ENCODE results near the gene FLT1.

Gene FLT1

GRCh38 chr13:28459911-28460310 lies 35.0 kb downstream of the FLT1 start:
- DNase-seq (ENCODE audit: low read depth, low spot score): no peak

- no peak for DNase-seq (ENCODE audit: low read depth, low spot score)
Measured at GRCh38 chr13:28458608-28459007, 36.3 kb downstream of the FLT1 start.

- DNase-seq (ENCODE audit: low read depth, low spot score): no peak
Measured at GRCh38 chr13:28458051-28458450, 36.9 kb downstream of the FLT1 start.

- no peak for DNase-seq (ENCODE audit: low read depth, low spot score)
Measured at GRCh38 chr13:28457521-28457920, 37.4 kb downstream of the FLT1 start.

- DNase-seq (ENCODE audit: low read depth, low spot score): no peak
Measured at GRCh38 chr13:28455580-28456194, 39.2 kb downstream of the FLT1 start.

GRCh38 chr13:28452755-28453154 lies 42.2 kb downstream of the FLT1 start:
- DNase-seq (ENCODE audit: low read depth, low spot score): no peak

- DNase-seq (ENCODE audit: low read depth, low spot score): no peak
Measured at GRCh38 chr13:28451482-28452217, 43.3 kb downstream of the FLT1 start.

- DNase-seq (ENCODE audit: low read depth, low spot score): no peak
Measured at GRCh38 chr13:28449826-28450773, 44.8 kb downstream of the FLT1 start.

GRCh38 chr13:28448651-28449358 lies 46.1 kb downstream of the FLT1 start:
- no peak for DNase-seq (ENCODE audit: low read depth, low spot score)

- DNase-seq (ENCODE audit: low read depth, low spot score): no peak
Measured at GRCh38 chr13:28447989-28448388, 46.9 kb downstream of the FLT1 start.

GRCh38 chr13:28447206-28447605 lies 47.7 kb downstream of the FLT1 start:
- DNase-seq (ENCODE audit: low read depth, low spot score): no peak

- DNase-seq (ENCODE audit: low read depth, low spot score): no peak
Measured at GRCh38 chr13:28442839-28443238, 52.1 kb downstream of the FLT1 start.

GRCh38 chr13:28441529-28441928 lies 53.4 kb downstream of the FLT1 start:
- DNase-seq (ENCODE audit: low read depth, low spot score): no peak

- DNase-seq (ENCODE audit: low read depth, low spot score): no peak
Measured at GRCh38 chr13:28440774-28441504, 54.0 kb downstream of the FLT1 start.

- no peak for DNase-seq (ENCODE audit: low read depth, low spot score)
Measured at GRCh38 chr13:28438598-28439334, 56.2 kb downstream of the FLT1 start.

- no peak for DNase-seq (ENCODE audit: low read depth, low spot score)
Measured at GRCh38 chr13:28438067-28438466, 56.9 kb downstream of the FLT1 start.

GRCh38 chr13:28435917-28436316 lies 59.0 kb downstream of the FLT1 start:
- no peak for DNase-seq (ENCODE audit: low read depth, low spot score)

- no peak for DNase-seq (ENCODE audit: low read depth, low spot score)
Measured at GRCh38 chr13:28434926-28435325, 60.0 kb downstream of the FLT1 start.

- DNase-seq (ENCODE audit: low read depth, low spot score): no peak
Measured at GRCh38 chr13:28432816-28433560, 61.9 kb downstream of the FLT1 start.

Measured in smooth muscle cell of the brain vasculature (primary cell).